ENCODE results near the gene HSD11B1L. TPM values are rescaled to one million over a fixed set of nuclear protein-coding genes. Genes with fewer than 3 reads are reported as not detected.

HSD11B1L gene
- total RNA-seq, 1 experiment from 2014 or later = 10.9 TPM

Other genes with a start within 250 kb of the HSD11B1L start
- gene ZNRF4, start 225.6 kb upstream of the HSD11B1L start, total RNA-seq (2014; rRNA removed) = not detected in 2 replicates
- gene TINCR, start 113.1 kb upstream of the HSD11B1L start, total RNA-seq (2014; rRNA removed) = 0.58 and 0.69 TPM in 2 replicates
- gene SAFB2, start 58.3 kb upstream of the HSD11B1L start, total RNA-seq (2014; rRNA removed) = 77.5 and 101 TPM in 2 replicates
- 94.9 and 164 TPM in 2 replicates for gene SAFB, start 57.9 kb upstream of the HSD11B1L start, total RNA-seq (2014; rRNA removed)
- 331 and 456 TPM in 2 replicates for gene MICOS13, start 511 bp upstream of the HSD11B1L start, total RNA-seq (2014; rRNA removed)
- 2,190 and 2,470 TPM in 2 replicates for gene RPL36, start 9.3 kb downstream of the HSD11B1L start, total RNA-seq (2014; rRNA removed)
- 217 and 306 TPM in 2 replicates for gene LONP1, start 39.1 kb downstream of the HSD11B1L start, total RNA-seq (2014; rRNA removed)
- not detected in 2 replicates for gene CATSPERD, start 39.6 kb downstream of the HSD11B1L start, total RNA-seq (2014; rRNA removed)
- gene PRR22, start 103.7 kb downstream of the HSD11B1L start, total RNA-seq (2014; rRNA removed) = 3.5 and 5.6 TPM in 2 replicates
- gene DUS3L, start 110.1 kb downstream of the HSD11B1L start, total RNA-seq (2014; rRNA removed) = 118 and 148 TPM in 2 replicates
- gene NRTN, start 124.0 kb downstream of the HSD11B1L start, total RNA-seq (2014; rRNA removed) = 3.9 and 8.8 TPM in 2 replicates
- 0.69 TPM in 1 of 2 replicates, not detected in the other for gene FUT6, start 158.7 kb downstream of the HSD11B1L start, total RNA-seq (2014; rRNA removed)
- gene FUT3, start 170.4 kb downstream of the HSD11B1L start, total RNA-seq (2014; rRNA removed) = 7.7 and 7.8 TPM in 2 replicates
- 0.35 TPM in 1 of 2 replicates, not detected in the other for gene FUT5, start 189.5 kb downstream of the HSD11B1L start, total RNA-seq (2014; rRNA removed)
- gene NDUFA11, start 222.8 kb downstream of the HSD11B1L start, total RNA-seq (2014; rRNA removed) = 556 and 669 TPM in 2 replicates
- 7.8 and 8.3 TPM in 2 replicates for gene VMAC, start 223.8 kb downstream of the HSD11B1L start, total RNA-seq (2014; rRNA removed)
- 255 and 280 TPM in 2 replicates for gene CAPS, start 233.2 kb downstream of the HSD11B1L start, total RNA-seq (2014; rRNA removed)